HK-2 (cell line): ENCODE results near the gene GPATCH8.
"Not testable (repeated sequence)": the region's sequence is repeated elsewhere in the genome, so short reads cannot be mapped to it uniquely, and the experiment has no call there.

Experiments used
- DNase-seq: peaks from one replicate; pipeline ENCODE4 v3.0.0-alpha.2; 2018; ENCODE audit not compliant: unreplicated experiment

GPATCH8 gene

GRCh38 chr17:44503147-44504029 lies at the start of gene GPATCH8:
GPATCH8 (minus strand) TSS chr17:44503406; CDS start chr17:44503370, 36 bp downstream.
- peak; percentile 97 for DNase-seq

DNA sequence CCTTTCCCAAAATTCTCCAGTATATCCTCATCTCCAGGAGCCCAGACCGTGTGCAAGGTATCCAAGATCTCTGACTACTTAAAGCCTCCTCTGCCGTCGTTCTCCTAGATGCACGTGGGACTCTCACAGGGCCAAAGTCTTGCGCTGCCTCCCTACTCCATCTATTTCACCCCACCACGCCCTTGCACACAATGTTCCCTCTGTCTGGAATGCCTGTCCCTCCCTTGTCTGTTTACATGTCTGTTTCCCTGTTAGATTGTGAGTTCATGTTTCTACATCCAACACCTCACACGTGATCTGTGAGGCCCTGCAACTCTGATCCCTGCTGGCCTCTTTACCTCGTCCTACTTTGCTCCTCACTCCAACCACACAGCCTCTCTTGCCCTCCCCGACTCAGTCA lies 49.2 kb upstream of the GPATCH8 start:
- DNase-seq = no peak

- no peak for DNase-seq
Measured at GRCh38 chr17:44549686-44550085, 46.5 kb upstream of the GPATCH8 start.

GRCh38 chr17:44548376-44549230 lies 45.4 kb upstream of the GPATCH8 start:
- no peak for DNase-seq

DNA sequence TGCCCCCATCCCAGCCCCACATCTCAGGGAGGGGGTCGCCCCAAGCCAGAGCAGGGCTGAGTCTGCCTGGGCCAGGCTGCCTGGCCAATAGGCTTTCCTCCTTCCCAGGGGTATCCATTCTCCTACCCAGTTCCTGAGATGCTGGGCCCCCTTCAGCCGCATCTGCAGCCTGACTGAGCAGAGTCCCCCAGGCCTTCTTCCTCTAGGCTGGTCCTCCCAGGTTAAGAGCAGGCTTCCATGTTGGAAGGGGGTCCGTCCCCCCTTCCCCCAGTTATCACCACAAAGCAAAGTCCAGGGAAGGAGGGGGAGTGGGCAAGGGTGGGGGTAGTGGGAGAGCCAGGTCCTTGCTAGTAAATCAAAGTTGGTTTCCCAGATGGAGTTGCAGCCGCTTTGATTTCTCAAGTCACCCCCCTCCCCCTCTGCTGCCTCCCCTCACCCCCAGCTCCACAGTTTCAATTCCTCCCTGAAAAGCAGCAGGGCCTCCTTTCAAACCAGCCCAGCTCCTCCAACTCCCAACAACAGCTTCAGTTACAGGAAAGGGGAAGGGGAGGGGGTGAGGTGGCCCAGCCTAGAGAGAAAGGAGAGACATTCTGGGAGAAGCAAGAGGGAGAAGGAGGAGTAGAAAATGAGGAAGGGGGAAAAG lies 44.5 kb upstream of the GPATCH8 start:
- no peak for DNase-seq

GRCh38 chr17:44546671-44547606 lies 43.7 kb upstream of the GPATCH8 start:
- no peak for DNase-seq

DNA sequence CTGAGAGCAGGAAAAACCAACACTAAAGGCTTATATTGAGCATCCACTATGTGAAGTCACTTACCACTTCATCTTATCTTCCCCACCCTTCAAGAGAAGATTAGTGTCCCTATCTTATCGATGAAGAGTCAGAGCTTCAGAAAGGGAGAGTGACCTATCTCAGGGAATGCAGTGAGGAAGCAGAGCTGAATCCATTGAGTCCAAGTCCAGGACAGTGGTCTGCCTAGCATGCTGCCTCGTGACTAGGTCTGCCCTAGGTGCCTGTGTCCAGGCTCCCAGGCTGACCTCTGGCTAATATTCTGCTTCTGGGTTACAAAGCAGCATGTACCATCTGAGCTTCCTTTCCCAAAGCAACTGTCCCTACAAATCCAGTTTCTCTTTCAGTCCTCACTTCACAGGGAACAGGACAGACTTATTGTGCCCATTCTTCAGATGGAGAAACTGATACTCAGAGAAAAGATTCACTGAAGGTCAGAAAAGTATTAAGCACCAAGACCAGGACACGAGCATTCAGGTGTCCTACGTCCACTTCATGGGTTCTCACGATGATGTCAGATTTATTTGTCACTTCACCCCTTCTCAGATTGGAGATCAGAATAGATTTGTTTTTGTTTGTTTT lies 40.8 kb upstream of the GPATCH8 start:
- DNase-seq = no peak

DNA sequence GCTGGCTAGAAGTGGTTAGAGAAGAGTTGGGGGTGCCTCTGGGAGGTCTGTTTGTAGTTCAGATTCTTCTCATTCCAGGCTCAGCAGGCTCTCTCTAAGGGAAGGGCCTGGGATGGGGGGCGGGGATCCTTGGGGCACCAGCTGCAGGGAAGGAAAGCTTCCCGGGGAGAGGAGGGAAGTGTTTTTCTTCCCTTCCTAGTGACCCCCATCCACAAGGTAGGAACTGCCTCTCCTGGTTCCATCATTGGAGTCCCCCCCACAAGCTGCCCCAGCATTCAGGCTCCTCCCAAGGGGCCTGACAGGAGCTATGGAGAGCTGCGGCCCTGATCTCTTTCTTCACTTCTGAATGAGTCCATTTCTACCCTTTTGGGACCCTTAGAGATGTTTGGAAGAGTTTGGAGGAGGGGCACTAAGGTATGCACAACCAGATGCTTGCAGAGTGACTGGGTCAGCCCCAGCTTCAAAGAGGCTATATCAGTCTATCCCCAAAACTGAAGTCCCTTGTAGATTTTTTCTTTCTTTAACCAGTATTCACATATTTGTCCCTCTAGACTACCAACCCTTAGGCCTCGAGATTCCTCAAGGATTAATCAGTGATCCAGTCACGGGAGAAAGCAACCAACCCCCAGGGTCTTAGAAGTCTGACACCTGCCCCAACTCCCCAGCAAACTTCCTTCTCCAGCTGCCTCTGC lies 40.2 kb upstream of the GPATCH8 start:
- peak; percentile 81 for DNase-seq

GRCh38 chr17:44541884-44542581 lies 38.8 kb upstream of the GPATCH8 start:
- DNase-seq = no peak

DNA sequence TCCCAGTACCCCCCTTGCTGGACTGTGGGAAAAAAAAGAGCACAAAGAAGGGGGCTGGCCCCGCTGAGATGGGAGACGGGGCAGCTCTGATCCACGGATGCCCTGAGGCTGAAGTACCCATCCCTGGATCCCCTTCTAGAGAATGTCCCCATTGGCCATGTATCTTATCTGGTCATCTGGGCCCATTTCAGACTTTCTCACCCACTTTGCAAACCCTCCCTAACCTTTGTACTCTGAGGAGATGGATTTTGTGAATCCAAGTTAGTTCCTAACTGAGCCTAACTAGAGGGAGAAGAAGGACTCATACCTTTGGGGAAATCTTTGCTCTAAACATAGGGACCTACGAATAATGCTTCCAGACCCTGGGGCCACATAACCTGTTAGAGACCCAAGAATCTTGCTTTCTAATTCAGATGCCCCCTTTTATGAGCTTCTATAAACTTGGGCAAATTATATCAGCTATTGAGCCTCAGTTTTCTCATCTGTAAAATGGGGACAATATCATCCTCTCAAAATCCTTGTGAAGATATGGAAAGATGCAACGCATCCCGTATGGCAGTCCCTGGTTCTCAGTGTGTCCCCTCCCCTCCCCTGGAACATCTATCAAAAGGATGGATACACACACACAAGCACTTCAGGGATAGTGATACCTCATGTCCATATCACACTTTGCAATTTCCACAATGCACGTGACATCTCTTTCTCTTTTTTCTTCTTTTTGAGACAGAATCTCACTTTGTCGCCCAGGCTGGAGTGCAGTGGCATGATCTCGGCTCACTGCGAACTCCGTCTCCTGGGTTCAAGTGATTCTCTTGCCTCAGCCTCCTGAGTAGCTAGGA lies 37.3 kb upstream of the GPATCH8 start:
- DNase-seq = no peak

DNA sequence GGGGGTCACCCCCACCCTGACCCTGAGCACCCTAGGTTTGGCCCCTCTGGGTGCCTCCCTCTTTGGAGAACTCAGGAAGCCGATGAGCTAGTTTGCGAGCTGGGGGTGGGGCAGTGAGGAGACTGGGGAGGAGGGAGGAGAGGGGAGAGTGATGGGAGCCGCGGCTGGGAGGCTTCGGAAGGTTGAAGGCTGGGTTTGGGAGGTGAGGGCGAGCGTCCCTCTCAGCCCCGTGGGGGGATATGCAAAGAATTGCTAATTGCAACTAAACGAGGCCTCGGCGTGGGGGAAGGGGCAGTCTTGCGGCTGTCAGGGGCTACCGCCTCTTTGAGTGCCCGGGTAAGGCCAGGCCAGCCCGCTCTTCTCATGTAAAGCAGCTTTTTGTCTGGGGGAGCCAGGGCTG lies 36.5 kb upstream of the GPATCH8 start:
- no peak for DNase-seq

GRCh38 chr17:44537922-44538321 lies 34.7 kb upstream of the GPATCH8 start:
- not testable (repeated sequence) for DNase-seq

DNA sequence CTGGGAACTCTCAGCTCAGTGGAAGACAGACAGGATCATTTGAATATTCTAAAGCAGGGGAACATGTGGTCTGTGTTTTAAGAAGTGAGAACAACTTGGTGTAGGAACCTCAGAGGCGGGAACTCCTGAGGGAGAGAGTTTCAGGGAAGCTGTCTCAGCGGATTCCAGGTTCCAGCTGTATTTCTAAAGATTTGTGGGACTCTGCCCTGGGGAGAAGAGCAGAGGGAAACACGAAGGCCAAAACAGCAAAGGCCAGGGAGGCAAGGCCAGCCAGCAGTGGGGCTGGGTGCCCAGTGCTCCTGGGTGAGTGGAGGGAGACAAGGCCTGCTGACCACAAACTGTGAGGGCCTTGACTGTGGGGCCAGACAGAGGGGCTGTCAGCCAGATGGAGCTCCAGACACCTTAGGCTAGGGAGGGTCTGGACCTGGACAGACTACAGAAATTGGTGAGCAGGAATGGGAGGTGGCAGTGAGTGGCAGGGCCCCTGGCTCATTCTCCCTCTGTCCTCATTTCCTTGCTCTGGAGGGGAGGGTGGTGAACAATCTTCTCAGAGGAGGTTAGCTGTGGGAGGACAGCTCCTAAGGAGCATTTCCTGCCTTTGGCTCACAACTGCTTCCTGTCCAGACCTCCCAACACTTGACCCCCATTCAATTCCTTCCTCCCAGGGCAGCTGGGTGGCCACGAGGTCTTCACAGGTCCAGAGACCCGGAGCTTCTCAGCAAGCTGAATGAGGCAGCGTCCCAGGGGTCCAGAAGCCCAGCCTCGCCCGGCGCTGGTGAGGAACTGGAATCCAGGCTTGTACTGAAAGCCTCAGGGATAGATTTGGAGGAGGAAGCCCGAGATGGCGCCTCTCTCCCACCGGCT lies 33.1 kb upstream of the GPATCH8 start:
- DNase-seq = no peak

DNA sequence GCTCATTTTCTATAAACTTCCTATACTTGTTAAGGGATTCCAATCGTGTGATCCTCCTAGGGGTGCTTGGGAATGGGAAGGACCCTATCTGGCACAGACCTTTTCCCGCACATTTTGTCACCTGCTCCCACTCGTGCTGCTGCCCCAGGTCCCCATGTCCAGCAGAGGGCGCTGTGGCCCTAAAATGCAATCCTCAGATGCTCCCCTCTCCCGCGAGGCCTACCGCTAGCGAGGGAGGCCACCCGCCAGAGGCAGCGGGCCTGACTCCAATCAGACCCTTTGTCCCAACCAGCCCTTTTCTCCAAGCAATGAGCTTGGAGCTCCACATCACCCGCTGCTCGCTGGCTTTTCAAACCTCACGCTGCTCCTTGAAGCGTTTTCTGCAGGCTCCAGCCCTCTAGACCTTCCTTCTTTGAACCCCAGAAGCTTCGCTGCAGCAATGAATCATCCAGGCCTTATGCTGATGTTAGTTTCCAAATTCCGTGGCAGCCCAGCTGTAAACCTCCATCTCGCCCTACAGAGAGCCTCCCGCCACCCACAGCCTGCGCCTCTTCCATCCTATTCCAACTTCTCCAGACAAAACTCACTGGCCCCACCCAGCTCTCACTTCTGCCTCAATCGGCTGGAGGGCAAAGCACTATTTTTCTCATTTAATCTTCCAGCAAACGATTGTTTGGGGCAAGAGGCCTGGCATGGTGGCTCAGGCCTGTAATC lies 30.5 kb upstream of the GPATCH8 start:
- DNase-seq = peak; percentile 92

GRCh38 chr17:44530896-44531418 lies 27.8 kb upstream of the GPATCH8 start:
- DNase-seq = no peak

DNA sequence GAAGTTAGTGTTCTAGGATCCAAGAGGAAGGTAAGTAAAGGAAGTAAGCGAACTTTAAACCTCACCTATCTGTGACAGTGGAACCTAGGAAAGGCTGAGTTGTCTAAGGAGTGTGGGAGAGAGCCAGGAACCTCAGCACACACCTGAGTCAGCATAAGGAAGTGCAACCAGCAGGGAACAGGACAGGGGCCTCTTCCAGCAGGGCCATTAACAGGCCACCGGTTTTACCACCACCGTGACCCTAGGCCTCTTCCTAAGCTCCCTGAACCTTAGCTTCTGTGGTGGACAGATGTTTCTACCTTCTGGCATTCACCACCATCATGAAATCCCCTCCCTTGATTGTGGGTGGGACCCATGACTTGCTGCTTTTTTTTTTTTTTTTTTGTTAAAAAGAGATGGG lies 26.7 kb upstream of the GPATCH8 start:
- no peak for DNase-seq

GRCh38 chr17:44527954-44528353 lies 24.7 kb upstream of the GPATCH8 start:
- DNase-seq = no peak
